RPMI7951 (cell line): ENCODE data around the gene USP38. TPM values are rescaled to one million over a fixed set of nuclear protein-coding genes. Genes with fewer than 3 reads are reported as not detected.
"Not testable (repeated sequence)": the region's sequence is repeated elsewhere in the genome, so short reads cannot be mapped to it uniquely, and the experiment has no call there.

ENCODE experiments used
- DNase-seq: peaks from one replicate; pipeline ENCODE4 v3.0.0-alpha.2; 2012; ENCODE audit warnings: low read depth
- total RNA-seq: library from RNA; depleted of rRNA; stranded (reverse); fragments of >200 nt; shearing (Covaris generic); gene quantifications from 2 replicates; pipeline ENCODE4 v1.2.3, GENCODE V29; 2014; rRNA removed

USP38 gene
- 13.3 and 14.1 TPM in 2 replicates for total RNA-seq

GRCh38 chr4:143184503-143185252, at the start of gene USP38:
Gene USP38, plus strand, starts transcription at chr4:143184917. Its CDS starts 534 bp downstream, at chr4:143185451.
- DNase-seq: peak; percentile 91

GRCh38 chr4:143135358-143135757, 49.4 kb upstream of the USP38 start:
- no peak for DNase-seq

DNA sequence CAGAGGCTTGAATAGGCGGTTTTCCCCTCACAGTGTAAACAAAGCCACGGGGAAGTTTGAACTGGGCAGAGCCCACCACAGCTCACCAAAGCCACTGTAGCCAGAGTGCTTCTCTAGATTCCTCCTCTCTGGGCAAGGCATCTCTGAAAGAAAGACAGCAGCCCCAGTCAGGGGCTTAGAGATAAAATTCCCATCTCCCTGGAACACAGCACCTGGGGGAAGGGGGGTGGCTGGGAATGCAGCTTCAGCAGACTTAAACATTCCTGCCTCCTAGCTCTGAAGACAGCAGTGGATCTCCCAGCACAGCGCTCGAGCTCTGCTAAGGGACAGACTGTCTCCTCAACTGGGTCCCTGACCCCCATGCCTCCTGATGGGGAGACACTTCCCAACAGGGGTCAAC, 44.0 kb upstream of the USP38 start:
- no peak for DNase-seq

DNA sequence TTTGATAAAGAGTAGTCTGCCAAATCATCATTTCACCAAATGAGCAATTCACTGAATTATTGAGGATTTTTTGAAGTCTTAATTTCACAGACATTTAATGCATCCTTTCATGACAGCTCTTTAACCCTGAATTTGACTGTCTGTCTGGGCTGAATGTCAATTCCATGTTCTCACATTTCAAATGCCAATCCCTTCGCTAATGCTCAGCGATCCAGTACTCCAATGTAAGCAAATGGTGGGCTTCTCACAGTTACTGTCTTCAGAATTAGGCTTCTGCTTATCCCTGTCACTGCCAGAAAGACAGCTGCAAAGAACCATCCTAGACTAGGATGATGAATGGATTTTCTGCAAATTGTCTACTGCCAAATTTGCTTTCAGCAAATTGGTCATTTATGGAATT, 36.2 kb upstream of the USP38 start:
- no peak for DNase-seq

DNA sequence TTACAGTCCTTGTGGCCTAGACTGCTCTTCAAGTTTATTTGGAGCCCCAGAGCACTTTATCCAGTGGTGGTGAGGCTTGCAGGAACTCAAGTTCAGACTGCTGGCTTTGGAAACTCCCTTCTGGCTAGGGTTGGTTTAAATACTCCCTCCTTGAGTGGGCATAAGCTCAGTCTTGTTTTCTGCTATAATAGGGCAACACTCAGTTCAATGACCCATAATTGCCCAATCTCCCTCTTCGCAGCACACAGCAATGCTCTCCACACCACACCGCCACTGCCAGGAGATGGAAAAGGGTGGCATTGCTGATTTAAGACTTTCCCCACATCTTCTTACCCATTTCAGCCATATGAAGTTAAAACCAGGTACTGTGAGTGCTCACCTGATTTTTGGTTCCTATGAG, 27.9 kb upstream of the USP38 start:
- DNase-seq: no peak

GRCh38 chr4:143163614-143164013, 21.1 kb upstream of the USP38 start:
- no peak for DNase-seq

DNA sequence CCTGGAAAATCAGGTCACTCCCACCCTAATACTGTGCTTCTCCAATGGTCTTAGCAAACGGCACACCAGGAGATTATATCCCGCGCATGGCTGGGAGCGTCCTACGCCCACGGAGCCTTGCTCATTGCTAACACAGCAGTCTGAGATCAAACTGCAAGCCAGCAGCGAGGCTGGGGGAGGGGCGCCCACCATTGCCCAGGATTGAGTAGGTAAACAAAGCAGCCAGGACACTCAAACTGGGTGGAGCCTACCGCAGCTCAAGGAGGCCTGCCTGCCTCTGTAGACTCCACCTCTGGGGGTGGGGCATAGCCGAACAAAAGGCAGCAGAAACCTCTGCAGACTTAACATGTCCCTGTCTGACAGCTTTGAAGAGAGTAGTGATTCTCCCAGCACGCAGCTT, 18.0 kb upstream of the USP38 start:
- not testable (repeated sequence) for DNase-seq

DNA sequence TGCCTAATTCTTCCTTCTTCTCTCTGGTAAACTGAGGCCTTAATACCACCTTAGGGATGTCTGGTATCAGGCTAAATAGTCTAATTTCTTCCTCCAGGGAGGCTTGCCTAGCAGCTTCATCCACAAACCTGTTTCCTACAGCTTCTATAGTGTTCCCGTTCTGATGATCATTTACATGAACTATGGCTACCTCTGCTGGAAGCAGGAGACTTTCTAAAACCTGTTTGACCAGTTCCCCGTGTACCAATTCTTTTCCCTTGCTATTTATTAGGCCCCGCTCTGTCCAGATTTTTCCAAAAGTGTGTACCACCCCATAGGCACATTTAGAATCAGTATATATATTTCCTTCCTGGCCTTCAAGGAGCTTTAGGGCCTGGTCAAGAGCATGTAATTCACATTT, 5.8 kb upstream of the USP38 start:
- DNase-seq: no peak

DNA sequence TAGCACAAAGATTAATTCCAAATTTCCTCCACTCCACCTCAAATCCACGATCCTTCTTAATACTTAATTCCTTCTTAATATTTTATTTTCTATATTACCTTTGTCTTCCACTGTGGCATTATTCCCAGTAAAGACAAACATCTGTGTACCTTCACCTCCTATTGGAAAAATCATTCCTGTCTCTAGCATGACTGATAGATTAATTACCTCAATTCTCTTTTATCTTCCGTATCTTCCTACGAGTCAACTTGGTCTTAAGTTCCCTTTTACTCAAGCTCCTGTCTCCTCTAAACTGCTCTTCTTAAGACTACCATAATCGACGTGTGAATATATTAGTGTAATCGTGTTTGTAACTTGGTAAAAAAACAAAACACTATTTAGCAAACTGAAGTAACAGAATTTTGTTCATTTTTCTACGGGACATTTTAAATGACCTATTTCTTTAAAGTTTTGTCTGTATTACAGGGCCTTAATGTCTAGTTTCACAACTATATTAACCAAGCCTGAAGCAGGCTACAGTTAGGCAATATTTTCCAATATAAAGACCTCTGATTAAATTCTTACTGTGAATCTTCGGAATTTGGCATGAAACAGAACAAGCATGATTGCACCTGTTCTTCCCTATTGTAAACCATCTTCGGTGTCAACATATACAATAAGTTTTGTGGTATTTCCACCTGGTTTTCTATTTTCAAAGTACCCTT, 1.1 kb upstream of the USP38 start:
- DNase-seq: no peak

DNA sequence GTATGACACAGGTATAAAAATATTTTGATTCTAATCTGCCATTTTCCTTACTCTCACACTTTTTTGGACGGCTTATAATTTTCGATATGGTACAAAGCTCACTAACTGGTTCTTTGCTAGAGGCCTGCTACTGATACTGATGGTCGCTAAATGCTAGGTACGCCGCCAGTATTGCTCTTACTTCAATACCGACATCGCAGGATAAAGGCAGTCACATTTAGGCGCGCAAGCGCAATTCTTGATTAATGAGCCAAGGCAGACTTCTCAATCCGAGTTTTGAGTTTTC, 557 bp upstream of the USP38 start:
- DNase-seq: no peak

DNA sequence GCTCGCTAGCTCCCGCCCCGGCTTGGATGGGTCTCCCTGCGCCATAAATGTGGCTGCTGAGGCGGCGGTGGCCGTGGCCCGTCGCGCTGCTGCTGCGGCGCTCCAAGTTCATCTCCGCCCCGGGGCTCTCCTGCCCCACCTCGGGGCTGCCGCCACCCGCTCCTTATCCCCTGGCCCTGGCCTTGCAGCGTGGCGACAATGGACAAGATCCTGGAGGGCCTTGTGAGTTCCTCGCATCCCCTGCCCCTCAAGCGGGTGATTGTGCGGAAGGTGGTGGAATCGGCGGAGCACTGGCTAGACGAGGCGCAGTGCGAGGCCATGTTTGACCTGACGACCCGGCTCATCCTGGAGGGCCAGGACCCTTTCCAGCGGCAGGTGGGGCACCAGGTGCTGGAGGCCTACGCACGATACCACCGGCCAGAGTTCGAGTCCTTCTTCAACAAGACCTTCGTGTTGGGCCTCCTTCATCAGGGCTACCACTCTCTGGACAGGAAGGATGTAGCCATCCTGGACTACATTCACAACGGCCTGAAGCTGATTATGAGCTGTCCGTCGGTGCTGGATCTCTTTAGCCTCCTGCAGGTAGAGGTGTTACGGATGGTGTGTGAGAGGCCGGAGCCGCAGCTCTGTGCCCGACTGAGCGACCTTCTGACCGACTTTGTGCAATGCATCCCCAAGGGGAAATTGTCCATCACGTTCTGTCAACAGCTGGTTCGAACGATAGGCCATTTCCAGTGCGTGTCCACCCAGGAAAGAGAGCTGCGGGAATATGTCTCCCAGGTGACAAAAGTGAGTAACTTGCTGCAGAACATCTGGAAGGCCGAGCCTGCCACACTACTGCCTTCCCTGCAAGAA, 763 bp downstream of the USP38 start:
- peak; percentile 2 for DNase-seq

GRCh38 chr4:143186212-143186611, 1.5 kb downstream of the USP38 start:
- peak; percentile 3 for DNase-seq

- no peak for DNase-seq
Observed at GRCh38 chr4:143186649-143187048, 1.9 kb downstream of the USP38 start.

GRCh38 chr4:143188136-143189088, 3.7 kb downstream of the USP38 start:
- no peak for DNase-seq

DNA sequence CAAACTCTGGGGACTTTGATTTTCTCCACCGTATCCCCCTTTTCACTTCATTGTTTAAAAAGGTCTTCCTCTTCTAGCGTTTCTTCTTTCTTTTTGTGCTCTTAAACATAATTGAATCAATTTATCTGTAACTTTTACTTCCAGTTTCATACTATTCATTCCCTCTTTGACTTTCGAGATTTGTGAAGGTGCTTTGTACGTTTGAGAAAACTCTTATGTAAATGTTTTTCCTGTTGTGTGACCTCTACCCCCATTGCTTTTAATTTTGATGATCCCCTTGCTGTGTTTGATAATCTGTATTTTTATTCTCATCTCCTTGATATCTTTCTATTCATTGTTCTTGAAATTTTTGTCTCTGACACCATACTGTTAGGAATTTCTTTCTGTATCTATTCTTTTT, 4.8 kb downstream of the USP38 start:
- DNase-seq: no peak

GRCh38 chr4:143195581-143195980, 10.9 kb downstream of the USP38 start:
- DNase-seq: no peak

DNA sequence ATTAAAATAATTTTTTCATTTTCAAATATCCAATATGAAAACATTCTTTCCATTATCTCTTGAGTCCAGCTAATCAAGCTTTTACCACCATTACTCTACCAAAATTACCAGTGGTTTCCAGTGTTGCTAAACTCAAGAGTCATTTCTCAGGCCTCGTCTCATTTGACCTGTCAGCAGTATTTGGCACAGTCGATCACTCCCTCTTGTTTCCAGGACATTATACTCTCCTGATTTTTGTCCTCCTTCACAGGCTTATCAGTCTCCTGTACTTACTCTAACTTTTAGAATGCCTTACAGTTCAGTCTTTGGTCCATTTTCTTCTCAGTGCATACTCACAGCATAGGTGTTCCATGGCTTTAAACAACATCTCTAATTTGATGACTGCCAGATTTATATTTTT, 11.6 kb downstream of the USP38 start:
- DNase-seq: no peak

DNA sequence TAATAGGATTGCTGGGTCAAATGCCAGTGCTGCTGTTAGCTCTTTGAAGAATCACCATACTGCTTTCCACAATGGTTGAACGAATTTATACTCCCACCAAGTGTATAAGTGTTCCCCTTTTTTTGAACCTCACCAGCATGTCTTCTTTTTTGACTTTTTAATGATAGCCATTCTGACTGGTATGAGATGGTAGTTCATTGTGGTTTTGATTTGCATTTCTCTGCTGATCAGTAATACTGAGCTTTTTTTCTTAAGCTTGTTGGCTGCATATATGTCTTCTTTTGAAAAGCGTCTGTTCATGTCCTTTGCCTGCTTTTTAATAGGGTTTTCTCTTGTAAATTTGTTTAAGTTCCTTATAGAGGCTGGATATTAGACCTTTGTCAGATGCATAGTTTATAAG, 14.8 kb downstream of the USP38 start:
- no peak for DNase-seq

DNA sequence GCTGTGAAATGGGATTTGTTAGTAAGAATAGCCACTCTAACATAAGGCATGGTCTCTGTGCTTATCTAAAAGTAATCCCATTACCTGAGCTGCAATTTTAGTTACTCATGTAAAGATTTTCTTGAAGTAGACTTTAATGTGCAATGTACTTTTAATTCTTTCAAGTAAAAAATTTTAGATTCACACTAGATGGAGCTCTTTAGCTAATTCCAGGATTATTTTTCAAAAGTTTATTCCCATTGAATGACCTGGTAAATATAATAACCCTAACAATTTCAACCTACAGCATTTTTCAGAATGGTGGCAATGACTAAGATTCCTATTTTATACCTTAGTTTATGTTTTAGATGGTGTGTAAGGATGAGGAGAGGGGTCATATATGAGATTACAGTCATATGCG, 18.1 kb downstream of the USP38 start:
- DNase-seq: no peak

GRCh38 chr4:143203577-143203976, 18.9 kb downstream of the USP38 start:
- DNase-seq: no peak

GRCh38 chr4:143207555-143207954, 22.8 kb downstream of the USP38 start:
- DNase-seq: peak; percentile 8

DNA sequence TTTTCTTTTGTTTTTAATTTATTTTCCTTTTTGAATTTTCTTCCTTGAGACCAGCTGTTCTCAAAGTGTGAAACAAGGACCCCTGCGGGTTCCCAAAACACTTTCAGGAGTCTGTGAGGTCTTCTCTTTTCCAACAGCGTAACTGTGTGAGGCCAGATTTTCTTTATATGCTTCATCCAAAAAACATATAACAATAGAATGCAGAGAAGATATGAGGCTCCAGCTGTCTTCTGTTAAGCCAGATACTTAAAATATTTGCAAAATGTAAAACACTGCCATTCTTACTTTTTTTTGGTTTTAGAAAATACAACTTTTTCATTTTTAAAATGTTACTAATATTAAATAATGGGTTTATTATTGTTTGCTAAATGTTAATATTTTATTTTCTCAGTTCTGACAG, 27.8 kb downstream of the USP38 start:
- DNase-seq: no peak
